ENCODE measurements around the gene ZNF541. TPM values are rescaled to one million over a fixed set of nuclear protein-coding genes. Genes with fewer than 3 reads are reported as not detected.

The ZNF541 gene
- polyA plus RNA-seq, 12 donors: 0.05 to 0.17 (median 0.11) TPM; not detected in 5

- no peak for DNase-seq
Measured at GRCh38 chr19:47544075-47544474, 28.9 kb downstream of the ZNF541 start.

GRCh38 chr19:47542030-47542475 lies 30.9 kb downstream of the ZNF541 start:
- DNase-seq: no peak

- DNase-seq: no peak
Measured at GRCh38 chr19:47541518-47541917, 31.4 kb downstream of the ZNF541 start.

- DNase-seq: no peak
Measured at GRCh38 chr19:47540748-47541147, 32.2 kb downstream of the ZNF541 start.

GRCh38 chr19:47539747-47540311 lies 33.1 kb downstream of the ZNF541 start:
- no peak for DNase-seq

- no peak for DNase-seq
Measured at GRCh38 chr19:47538812-47539211, 34.1 kb downstream of the ZNF541 start.

GRCh38 chr19:47537493-47537892 lies 35.5 kb downstream of the ZNF541 start:
- DNase-seq: no peak

GRCh38 chr19:47534628-47535027 lies 38.3 kb downstream of the ZNF541 start:
- DNase-seq: no peak

- no peak for DNase-seq
Measured at GRCh38 chr19:47531640-47532387, 41.1 kb downstream of the ZNF541 start.

GRCh38 chr19:47529018-47529742 lies 43.8 kb downstream of the ZNF541 start:
- DNase-seq: no peak

- DNase-seq: no peak
Measured at GRCh38 chr19:47526798-47527197, 46.1 kb downstream of the ZNF541 start.

- DNase-seq: no peak
Measured at GRCh38 chr19:47523473-47523872, 49.5 kb downstream of the ZNF541 start.

Other genes starting within 250 kb of the ZNF541 start
- gene C5AR2, start 241.0 kb downstream of the ZNF541 start, polyA plus RNA-seq (ENCODE audit: insufficient read length in 12 of 12): 1 to 10 TPM in 1 of 12 donors, under 1 TPM in 9, not detected in 2; 0.27 to 1.0 (median 0.41) TPM
- gene DHX34, start 223.8 kb downstream of the ZNF541 start, polyA plus RNA-seq (ENCODE audit: insufficient read length in 12 of 12): 10 to 100 TPM in 4 of 12 donors, 1 to 10 TPM in 7, not detected in 1; 6.9 to 15.5 (median 9.6) TPM
- 10 to 100 TPM in 2 of 12 donors, 1 to 10 TPM in 8, not detected in 2; 5.1 to 17.8 (median 7.8) TPM for gene MEIS3, start 153.6 kb downstream of the ZNF541 start, polyA plus RNA-seq (ENCODE audit: insufficient read length in 12 of 12)
- gene SLC8A2, start 101.3 kb downstream of the ZNF541 start, polyA plus RNA-seq (ENCODE audit: insufficient read length in 12 of 12): under 1 TPM in 10 of 12 donors, not detected in 2; 0.11 to 0.51 (median 0.37) TPM
- gene KPTN, start 88.9 kb downstream of the ZNF541 start, polyA plus RNA-seq (ENCODE audit: insufficient read length in 12 of 12): 10 to 100 TPM in 1 of 12 donors, 1 to 10 TPM in 10, not detected in 1; 5.9 to 13.1 (median 8.0) TPM
- 100 to 1,000 TPM in 2 of 12 donors, 10 to 100 TPM in 9, not detected in 1; 83.6 to 102 (median 91.9) TPM for gene NAPA, start 58.1 kb downstream of the ZNF541 start, polyA plus RNA-seq (ENCODE audit: insufficient read length in 12 of 12)
- gene BICRA, start 36.0 kb upstream of the ZNF541 start, polyA plus RNA-seq (ENCODE audit: insufficient read length in 12 of 12): 10 to 100 TPM in 5 of 12 donors, 1 to 10 TPM in 6, not detected in 1; 7.1 to 18.5 (median 9.6) TPM
- gene EHD2, start 140.3 kb upstream of the ZNF541 start, polyA plus RNA-seq (ENCODE audit: insufficient read length in 12 of 12): 100 to 1,000 TPM in 7 of 12 donors, 10 to 100 TPM in 4, not detected in 1; 83.7 to 146 (median 105) TPM
- gene NOP53, start 172.4 kb upstream of the ZNF541 start, polyA plus RNA-seq (ENCODE audit: insufficient read length in 12 of 12): 100 to 1,000 TPM in 11 of 12 donors, not detected in 1; 369 to 542 (median 460) TPM
- 1,000 to 10,000 TPM in 1 of 12 donors, 100 to 1,000 TPM in 10, not detected in 1; 396 to 1,057 (median 885) TPM for gene SELENOW, start 205.6 kb upstream of the ZNF541 start, polyA plus RNA-seq (ENCODE audit: insufficient read length in 12 of 12)
- gene TPRX1, start 231.4 kb upstream of the ZNF541 start, polyA plus RNA-seq (ENCODE audit: insufficient read length in 12 of 12): under 1 TPM in 1 of 12 donors, not detected in 11; 0.09 TPM
- gene CRX, start 248.8 kb upstream of the ZNF541 start, polyA plus RNA-seq (ENCODE audit: insufficient read length in 12 of 12): under 1 TPM in 4 of 12 donors, not detected in 8; 0.04 to 0.08 (median 0.05) TPM